D341Med (cell line): ENCODE measurements around the gene CKAP5.
"Not testable (repeated sequence)": the region's sequence is repeated elsewhere in the genome, so short reads cannot be mapped to it uniquely, and the experiment has no call there.

Experiments
- DNase-seq: peaks from one replicate; pipeline ENCODE4 v3.0.0; 2012; ENCODE audit warnings: low spot score

The CKAP5 gene

DNA sequence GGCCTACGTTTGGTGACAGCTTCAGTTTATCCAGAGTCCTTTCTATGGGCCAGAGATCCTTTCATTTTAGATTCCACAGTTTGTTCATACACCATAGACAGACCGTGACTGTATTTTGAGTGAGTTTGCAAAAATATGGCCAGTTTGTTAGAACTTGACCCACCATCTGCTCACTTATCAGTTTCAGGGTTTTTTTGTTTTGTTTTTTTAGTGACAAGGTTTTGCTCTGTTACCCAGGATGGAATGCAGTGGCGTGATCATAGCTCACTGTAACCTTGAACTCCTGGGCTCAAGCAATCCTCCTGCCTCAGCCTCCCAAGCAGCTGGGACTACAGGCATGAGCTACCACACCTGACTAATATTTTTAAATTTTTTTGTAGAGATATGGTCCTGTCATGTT lies 9.1 kb upstream of the CKAP5 start:
- DNase-seq = no peak

DNA sequence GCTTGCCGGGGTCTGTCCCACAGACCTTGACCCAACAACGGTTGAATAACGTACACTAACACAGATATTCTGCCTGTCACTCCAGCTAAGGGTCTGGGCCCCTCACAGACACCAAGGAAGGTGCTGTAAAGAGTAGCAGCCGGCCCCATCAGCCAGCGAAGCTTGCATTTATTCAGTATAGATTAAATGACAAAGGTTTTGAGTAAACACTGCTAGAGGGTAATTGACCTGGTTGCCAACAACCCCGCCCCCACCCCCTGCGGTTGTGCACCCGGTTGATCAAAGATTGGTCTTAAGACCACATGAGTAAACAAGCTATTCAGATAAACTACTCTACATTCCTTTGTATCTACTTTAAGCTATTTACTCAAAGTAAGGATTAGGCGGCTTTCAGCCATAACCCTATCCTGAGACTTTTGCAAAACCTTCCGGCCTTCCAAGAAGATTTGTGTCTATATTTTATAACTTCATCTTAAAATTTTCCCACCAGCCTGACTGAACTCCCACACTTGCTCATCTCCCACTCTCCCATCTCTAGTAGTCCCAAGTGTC lies 4.8 kb upstream of the CKAP5 start:
- no peak for DNase-seq

DNA sequence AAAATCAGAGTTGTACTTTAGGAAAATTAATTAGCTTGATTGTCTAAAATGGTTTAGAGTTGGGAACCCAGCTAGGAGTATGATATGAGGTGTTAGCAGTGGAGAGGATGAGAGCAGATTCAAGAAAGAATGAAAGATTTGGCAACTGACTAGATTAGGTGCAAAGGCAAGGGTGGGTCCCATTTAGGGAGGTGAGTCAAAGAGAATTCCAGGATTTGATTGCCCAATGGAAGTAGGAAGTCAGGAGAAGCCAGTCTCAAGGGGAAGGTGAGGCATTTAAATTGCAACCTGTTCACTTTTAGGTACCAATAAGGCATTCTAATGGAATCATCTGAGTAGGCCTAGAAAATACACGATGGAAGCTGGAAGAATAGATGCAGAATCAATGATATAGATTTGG lies 3.6 kb upstream of the CKAP5 start:
- no peak for DNase-seq

DNA sequence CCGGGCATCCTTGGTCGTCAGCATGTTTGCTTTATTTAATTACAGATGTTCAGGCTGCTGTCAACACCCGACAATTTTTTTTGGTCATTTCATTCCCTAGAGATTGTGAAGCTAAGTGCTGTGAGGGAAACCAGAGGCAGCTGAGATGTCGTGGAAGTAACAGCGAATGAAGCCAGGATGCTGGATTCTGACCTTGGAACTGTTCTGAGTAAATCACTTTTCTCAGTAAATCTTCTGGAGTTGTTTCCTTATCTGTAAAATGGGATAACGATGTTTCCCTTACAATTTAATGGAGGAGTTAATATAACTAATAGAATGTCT lies 390 bp upstream of the CKAP5 start:
- DNase-seq = no peak

DNA sequence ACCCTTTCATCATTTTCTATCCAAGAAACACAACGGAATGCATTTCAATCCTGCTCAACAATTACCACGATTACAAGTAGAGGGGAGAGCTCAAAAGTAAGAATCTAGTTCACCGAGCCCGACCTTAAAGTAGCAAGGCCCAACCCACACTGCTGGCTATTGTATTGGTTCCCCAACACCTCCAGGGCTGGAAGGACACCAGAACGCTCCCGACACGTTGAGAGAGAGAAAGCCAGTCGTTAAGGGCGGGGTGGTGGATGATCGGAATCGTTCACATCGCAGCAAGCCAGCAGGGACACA lies 690 bp downstream of the CKAP5 start:
- DNase-seq = no peak

DNA sequence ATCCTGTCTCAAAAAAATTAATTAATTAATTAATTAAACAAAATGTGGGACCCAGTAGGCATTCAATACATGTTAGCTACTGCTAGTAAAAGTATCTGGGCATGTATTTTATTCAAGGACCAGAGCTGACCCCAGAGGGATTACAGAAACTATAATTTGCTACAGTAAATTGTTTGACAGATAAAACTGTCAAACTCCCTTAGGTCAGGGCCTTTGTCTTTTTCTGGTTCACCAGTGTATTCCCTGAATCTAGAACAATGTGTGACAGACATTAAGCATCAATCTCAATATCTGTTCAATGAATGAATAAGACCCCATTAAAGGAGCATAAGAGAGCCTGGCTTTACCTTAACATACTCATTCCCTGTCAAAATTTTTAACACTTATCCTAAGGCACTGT lies 6.0 kb downstream of the CKAP5 start:
- no peak for DNase-seq

DNA sequence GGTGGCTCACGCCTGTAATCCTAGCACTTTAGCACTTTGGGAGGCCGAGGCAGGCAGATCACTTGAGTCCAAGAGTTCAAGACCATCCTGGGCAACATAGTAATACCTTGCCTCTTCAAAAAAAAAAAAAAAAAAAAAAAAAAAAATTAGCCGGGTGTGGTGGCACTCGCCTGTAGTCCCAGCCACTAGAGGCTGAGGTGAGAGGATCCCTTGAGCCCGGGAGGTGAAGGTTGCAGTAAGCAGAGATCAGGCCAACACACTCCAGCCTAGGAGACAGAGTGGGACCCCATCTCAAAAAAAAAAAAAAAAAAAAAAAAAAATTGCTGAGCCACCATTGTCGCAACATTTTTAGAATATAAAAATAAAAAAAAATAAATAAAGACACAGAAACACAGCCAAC lies 7.6 kb downstream of the CKAP5 start:
- DNase-seq = no peak

DNA sequence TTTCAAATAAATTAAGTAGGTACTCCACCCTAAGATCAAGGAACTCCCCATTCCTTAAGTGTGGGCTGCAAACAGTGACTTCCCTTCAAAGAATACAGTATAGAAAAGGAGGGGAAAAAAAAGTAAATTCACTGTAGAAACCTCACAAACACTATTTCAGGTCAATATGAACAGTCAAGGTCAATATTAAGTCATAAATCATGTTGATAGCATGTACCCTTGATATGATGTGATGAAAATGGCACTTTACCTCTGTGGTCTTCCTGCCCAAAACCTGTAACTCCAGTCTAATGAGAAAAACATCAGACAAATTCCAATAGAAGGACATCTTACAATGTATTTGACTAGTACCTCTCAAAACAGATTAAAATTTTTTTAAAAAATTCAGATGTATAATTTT lies 8.2 kb downstream of the CKAP5 start:
- no peak for DNase-seq

DNA sequence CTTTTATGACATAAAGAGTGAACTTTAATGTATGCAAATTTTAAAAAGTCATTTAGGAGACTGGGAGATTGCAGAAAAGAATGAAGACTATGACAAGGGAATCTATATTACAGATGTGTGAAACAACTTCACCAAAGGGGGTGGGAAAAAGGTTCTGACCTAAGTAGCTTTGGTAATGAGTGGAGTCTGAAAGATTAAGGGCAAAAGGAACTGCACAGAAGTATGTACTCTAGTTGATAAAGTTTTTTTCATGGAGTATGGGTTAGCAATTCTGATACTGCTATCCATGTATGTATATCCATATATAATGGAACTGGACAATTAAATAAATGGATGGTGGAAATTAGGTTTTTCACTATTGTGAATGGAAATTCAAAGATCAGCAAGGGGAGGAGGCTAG lies 9.2 kb downstream of the CKAP5 start:
- DNase-seq = no peak

DNA sequence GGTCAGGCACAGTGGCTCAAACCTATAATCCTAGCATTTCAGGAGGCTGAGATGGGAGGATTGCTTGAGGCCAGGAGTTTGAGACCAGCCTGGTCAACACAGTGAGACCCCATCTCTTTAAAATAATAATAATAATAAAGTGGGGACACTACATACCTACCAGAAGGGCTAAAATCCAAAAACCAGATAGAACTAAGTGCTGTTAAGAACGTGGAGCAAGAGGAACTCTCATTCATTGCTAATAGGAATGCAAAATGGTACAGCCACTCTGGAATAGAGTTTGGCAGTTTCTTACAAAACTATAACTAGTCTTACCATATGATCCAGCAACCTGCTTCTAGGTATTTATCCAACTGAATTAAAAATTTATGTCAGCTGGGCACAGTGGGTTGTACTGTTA lies 9.6 kb downstream of the CKAP5 start:
- no peak for DNase-seq

DNA sequence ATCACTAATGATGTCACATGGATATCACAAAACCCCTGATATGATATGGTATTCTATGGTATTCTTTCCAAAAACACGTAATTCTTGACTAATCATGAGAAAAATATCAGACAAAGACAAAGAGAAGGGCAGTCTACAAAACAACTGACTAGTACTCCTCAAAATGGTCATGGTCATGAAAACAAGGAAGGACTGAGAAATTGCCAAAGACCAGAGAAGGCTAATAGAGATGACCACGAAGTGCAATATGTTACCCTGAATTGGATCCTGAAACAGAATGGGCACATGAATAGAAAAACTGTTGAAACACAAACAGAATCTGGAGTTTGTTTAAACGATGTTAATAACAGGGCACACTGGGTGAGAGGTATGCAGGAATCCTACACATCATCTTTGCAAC lies 10.2 kb downstream of the CKAP5 start:
- no peak for DNase-seq

DNA sequence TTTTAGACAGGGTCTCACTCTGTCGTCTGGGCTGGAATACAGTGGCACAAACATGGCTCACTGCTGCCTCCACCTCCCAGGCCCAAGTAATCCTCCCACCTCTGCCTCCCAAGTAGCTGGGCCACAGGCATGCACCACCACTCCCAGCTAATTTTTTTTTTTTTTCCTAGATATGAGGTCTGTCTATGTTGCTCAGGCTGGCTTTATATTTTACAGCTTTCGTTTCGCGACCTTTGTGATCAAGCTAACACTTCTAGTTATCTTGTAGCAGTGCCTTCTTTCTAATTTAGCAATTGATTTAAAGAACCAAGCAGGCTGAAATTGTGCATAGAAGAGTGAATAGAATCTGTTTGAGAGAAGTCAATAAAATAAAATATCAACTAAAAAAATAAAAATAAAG lies 11.3 kb downstream of the CKAP5 start:
- no peak for DNase-seq

DNA sequence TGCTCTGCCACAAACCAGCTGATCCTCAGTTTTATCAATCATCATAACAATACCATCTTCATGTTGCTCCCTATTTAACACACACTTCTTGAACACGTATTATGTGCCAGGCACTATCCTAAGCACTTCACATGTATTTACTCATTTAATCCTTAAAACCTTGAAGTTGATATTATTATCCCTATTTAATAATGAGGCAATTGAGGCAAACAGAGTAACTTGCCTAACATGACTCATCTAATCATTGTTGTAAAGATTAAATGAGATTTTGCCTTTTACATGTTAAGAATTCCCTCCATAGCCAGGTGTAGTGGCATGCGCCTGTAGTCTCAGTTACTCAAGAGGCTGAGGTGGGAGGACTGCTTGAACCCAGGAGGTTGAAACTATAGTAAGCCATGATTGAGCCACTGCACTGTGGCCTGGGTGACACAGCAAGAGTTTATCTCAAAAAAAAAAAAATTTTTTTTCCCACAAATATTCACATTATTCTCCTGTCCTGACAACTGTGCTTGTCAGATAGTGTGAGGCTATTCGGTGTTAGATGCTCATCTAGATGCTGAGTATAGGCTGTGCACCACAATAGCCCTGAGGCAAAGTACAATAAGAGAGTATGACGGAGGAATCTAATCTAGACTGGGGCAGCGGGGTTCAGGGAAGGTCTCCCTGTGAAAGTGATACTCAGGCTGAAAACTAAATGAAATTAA lies 13.4 kb downstream of the CKAP5 start:
- no peak for DNase-seq

DNA sequence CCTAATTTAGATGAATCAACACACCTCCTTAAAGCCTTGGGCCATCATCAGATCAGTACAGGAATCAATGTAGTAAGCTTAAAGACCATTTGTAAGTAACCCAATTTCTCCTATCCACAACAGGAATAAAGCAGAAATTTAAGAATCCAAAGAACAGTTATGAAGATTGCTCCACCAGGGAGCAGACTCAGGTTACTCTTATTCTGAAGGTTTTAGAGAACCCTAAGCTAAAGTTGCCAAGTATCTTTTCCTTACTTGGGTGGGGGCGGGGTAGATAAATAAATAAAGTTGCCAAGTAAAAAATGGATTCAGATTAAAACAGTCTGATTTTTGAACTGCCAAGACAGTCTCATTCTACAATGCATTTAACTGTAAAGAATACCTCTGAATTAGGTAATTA lies 18.1 kb downstream of the CKAP5 start:
- DNase-seq = no peak

DNA sequence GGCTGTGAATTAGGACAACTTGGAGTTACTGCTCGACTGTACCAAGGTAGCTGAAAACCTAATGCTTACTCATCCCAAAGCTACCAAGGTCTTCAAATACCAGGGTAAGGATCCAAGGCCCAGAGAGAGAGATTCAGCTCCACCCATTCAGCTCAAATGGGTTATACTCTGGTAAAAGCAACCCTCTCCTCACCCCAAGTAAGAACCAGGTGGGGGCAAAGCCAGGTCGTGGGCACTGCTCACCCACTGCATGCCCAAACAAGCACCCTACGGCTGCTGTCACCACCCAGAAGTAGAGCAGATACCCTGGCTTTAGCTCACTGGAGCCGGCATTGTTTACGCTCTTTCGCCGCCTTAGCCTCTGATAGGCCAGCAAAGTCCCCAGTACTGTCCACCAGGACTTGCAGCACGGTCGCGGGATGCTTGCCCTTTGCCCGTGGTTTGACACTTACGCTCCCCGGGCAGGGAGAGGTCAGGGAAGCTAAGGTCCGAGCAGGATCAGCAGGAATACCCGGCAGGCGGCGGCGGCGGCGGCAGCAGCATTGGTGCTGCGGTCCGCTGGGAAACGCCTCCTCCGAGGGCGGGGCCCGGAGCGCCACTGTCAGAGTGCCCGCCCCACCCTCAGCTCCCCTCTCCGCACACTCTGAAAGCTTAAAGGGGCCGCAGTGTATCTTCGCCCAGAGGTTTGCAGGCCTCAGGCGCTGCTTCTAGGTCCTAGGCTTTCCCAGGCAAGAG lies 19.6 kb downstream of the CKAP5 start:
- DNase-seq = peak; percentile 91

DNA sequence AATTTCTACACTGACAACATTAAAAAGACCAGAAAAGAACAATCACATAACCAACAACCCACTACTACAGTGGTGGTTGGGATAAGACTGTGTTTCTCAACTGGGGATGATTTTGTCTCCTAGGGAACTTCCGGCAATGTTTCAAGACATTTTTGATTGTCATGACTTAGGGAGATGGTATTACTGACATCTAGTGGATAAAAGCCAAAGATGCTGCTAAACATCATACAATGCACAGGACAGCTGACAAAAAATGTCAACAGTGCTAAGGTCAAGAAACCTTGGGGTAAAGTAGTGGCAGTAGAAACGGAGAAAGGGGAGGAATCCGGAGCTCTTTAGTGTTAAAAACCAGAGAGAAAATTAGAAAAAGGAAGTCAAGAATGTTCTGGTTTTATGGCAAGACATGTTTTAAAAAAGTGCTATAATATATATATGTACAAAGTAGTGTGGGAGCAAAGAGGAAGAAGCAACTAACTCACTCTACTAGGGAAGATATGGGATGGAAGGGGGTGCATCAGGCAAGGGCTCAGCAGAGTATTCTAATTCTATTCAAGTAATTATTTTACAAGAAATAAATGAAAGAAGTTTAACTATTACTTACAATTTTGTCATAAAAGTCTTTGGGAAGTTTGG lies 37.2 kb downstream of the CKAP5 start:
- DNase-seq = peak; percentile 20

DNA sequence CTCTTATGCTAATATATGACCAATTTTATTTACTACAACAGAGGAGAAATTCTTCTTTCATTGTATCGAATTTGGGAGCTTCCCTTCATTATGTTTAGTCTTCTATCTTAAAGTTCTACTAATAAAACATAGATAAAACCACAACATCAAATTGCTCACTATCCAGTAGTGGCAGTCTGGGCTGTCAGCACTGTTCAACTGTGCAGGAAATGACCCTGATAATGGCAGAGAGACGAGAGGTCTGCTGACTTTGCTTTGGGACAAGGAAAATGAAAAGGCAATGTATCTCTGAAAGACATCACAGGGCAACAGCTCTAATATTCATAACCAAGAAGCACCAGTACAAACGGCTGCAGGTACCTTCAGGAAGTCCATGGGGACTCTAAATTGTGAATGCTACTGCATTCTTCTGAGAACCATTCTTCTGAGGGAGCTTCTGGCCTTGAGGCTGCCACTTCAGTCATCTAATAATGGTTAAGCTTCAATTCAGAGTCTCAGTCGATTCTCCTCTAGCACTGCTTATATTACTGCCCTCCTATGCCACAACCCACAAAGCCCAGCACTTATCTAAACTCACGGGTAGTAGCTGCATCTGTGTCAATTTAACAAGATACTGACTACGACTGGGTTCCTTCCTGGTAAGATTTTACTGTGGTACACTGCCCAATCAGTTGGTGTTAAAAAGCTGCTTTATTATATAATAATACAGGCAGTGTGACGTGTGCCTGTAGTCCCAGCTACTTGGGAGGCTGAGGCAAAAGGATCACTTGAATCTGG lies 44.2 kb downstream of the CKAP5 start:
- no peak for DNase-seq

DNA sequence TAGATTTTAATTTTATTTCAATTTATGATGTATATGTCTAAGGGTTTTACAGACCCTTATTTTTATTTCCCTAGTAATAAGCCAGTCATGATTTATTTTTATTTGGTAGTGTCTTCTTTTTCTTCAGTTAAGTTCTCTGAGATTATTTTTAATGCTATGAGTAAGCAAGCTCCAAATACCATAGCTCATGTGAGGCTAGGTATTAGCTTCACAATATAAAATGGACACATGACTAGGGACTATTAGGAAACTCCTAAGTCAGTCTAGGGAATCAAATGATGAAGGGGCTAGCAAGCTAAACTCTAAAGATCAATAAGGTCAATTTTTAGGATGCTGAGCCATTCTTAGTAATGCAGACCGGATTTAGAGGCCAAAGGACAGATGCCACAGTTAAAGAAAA lies 45.9 kb downstream of the CKAP5 start:
- no peak for DNase-seq

DNA sequence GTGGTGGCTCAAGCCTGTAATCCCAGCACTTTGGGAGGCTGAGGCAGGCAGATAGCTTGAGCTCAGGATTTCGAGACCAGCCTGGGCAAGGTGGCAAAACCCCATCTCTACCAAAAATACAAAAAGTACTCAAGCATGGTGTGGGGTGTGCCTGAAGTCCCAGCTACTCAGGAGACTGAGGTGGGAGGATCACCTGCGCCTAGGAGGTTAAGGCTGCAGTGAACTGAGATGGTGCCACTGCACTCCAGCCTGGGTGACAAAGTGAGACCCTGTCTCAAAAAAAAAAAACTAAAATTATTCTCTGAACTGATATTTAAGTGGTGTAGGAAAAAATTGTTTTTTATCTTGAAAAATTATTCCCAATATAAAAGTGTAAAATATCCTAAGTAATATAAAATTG lies 46.4 kb downstream of the CKAP5 start:
- DNase-seq = not testable (repeated sequence)

DNA sequence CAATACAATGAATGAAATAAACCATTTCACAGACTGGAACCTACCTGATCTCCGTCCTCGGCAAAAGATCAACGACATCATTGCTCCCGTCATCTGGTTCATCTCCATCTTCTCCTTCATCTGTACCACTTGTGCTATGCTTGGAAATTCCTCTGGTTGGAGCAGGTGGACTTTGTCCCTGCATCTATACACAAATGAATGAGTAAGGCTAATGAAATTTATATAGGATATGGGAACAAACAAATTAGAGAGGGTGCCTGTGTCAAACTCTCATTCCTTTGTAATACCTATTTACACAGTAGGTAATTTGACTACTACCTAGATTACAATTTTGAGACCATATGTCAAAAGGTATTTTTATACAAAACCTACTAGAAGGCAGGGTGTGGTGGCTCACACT lies 67.7 kb downstream of the CKAP5 start:
- no peak for DNase-seq

DNA sequence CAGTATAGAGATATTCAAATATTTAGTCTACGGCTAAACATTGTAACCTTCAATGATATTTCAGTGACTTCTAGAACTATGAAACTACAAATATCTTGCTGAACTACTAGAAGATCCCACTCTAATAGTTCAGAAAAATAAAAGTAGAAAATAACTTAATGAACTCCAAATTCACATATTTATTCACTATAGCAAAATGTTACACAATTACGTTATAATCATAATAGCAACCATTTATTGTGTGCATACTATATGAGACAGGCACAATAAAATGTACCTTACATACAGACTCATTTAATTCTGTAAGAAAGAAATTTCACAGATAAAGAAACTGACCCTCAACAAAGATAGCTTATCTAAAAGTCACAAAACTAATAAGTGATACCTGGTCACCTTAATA lies 69.2 kb downstream of the CKAP5 start:
- DNase-seq = no peak

DNA sequence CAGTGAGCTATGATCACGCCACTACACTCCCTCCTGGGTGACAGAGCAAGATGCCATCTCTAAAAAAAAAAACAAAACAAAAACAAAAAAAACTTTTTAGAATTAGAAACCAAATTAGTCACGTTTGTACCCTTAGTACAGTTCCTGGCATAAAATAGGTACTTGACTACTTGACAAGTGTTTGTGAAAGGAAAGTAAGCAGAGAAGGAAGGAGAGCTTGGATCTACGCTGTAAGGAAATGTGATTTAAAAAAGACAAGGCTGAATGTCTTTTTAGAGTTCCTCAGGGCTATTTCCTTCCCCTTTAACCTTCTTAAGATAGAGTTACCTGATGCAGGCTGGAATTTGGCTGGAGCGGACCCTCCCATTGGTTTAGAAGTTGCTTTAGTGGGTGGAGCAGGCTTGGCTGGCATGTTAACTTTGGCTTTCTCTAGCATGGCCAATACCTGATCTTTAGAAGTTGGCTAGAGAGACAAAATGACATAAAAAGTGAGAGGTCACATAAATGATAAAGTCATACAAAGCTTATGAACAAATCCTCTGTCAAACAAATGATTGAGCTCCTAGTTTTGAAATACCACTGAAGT lies 76.4 kb downstream of the CKAP5 start:
- no peak for DNase-seq
